Measurements from ENCODE around the gene AVEN.

DNA sequence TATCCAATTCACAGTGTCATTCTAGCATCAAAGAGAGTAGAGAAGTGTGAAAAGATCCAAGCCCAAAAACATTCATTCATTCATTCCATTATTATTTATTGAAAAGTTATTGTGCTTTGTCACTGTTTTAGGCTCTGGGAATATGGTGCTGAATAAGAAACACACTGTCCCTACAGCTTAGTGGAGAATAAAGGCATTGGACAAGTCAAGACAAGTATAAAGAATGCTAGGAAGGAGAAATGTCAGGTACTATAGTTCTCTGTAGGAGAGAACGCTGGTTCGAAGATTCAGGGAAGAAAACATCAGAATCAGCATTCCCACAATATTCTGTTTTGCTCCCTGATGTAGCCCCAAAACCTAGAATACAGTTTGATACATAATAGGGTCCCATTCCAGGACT lies 199.5 kb downstream of the AVEN start:
- TF ChIP-seq POLR2A (IDR thresholded peaks at IDR 0.05), result no peak
- TF ChIP-seq, protein P1, sequence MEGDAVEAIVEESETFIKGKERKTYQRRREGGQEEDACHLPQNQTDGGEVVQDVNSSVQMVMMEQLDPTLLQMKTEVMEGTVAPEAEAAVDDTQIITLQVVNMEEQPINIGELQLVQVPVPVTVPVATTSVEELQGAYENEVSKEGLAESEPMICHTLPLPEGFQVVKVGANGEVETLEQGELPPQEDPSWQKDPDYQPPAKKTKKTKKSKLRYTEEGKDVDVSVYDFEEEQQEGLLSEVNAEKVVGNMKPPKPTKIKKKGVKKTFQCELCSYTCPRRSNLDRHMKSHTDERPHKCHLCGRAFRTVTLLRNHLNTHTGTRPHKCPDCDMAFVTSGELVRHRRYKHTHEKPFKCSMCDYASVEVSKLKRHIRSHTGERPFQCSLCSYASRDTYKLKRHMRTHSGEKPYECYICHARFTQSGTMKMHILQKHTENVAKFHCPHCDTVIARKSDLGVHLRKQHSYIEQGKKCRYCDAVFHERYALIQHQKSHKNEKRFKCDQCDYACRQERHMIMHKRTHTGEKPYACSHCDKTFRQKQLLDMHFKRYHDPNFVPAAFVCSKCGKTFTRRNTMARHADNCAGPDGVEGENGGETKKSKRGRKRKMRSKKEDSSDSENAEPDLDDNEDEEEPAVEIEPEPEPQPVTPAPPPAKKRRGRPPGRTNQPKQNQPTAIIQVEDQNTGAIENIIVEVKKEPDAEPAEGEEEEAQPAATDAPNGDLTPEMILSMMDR (IDR thresholded peaks at IDR 0.05), result no peak

All from heart left ventricle (tissue), 13 donors.